ENCODE results near the gene LAMB3. TPM values are rescaled to one million over a fixed set of nuclear protein-coding genes. Genes with fewer than 3 reads are reported as not detected.

The LAMB3 gene
- total and polyA plus RNA-seq, 12 donors: 8.2 to 117 (median 34.7) TPM

DNA sequence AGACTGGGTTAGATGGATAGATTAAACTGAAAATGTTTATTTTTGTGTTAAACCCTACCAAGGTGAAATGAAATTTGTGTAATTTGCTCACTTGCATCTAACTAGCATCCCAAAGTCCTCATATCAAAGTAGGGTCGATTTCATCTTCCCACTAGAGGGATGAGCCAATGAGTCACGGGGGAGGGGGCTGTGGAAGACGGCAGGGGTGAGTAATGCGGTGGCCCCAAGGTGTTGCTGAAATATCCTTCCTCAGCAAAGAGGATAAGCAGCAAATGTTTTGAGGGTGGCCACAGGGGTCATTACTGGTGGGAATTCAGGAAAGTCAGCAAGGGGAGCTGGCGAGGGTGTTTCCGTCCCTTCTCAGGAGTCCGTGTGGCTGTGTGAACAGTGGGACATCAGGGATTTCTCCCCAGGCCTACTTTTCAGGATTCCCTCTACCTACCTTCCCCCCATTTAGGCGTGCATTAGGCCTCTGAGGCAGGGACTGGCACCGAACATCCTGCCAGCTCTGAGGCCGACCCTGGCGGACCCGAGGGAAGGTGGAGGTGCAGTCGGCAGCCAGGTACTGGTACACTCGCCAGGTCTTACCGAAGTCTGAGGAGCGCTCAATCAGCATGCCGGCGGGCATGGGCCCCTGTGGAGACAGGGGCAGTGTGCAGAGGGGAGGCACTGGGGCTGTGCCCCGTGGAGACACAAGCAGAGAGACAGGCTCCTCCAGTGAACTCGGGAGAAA is 18.1 kb downstream of the LAMB3 start:
- H3K27ac ChIP-seq: no peak overlapping the region
- no peak for DNase-seq
- H3K36me3 ChIP-seq (replicated peaks in 1 of 2): no peaks in the 10 kb centered on the region
- no peaks in the 10 kb centered on the region for H3K27me3 ChIP-seq
- WGBS, 4 donors: 76 to 88% (median 86%) methylated on average over 8 to 20 of the region's 20 CpGs
- intact Hi-C loops (cut with DNase I): loop anchor here (5.0 to 10.0 kb wide), 2 partner anchors 51 to 58 kb away; no protein-coding TSS in a partner anchor
- H3K4me3 ChIP-seq: no peak overlapping the region
- peaks cover 0 to 6% of the 10 kb centered on the region in 2 donors for H3K4me1 ChIP-seq (replicated peaks in 1 of 2)
- no peak for TF ChIP-seq POLR2A (IDR thresholded peaks at IDR 0.05)
- no peaks in the 10 kb centered on the region for H3K9me3 ChIP-seq (replicated peaks in 1 of 3)

DNA sequence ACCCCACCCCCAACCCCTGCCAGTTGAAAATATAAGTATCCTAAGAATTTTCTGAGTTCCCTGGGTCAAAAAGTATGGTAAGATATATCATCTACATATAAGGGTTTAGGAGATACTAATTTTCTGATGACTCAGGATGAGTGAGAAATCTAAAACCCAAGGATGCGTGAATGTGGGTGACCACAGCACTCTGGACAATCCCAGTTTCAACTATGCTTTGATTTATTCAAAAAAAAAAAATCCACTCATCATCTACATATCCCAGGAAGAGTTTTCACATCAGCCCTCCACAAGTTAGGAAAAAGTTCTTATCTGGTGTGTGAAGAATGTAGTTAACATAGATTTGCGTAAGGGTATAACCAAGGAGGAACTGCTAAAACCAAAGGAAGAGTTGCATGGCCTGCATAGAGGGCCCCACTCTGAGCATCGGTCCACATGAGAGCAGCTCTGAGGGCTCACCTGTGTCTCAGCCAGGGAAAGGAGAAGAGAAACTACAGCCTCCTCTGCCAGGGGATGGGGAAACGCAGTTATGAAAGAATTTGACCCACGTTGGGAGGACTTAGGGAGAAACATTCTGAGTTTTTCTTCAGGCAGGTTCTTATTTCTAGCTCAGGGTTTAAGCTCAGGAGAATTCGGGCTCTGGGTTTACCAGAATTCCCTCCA is 18.8 kb downstream of the LAMB3 start:
- Histone ChIP-seq H3K36me3 (replicated peaks in 1 of 2) (no peaks in the 10 kb centered on the region), H3K27me3 (no peaks in the 10 kb centered on the region), H3K4me3 (no peak overlapping the region), H3K27ac (no peak overlapping the region), H3K4me1 (replicated peaks in 1 of 2) (peaks cover 0 to 6% of the 10 kb centered on the region in 2 donors), H3K9me3 (replicated peaks in 1 of 3) (no peaks in the 10 kb centered on the region)
- 87 to 95% (median 92%) methylated on average over 6 of the region's 6 CpGs for WGBS, 4 donors
- intact Hi-C loops (cut with DNase I): loop anchor here (5.0 to 10.0 kb wide), 2 partner anchors 51 to 59 kb away; no protein-coding TSS in a partner anchor
- DNase-seq: no peak
- no peak for TF ChIP-seq POLR2A (IDR thresholded peaks at IDR 0.05)
- TF ChIP-seq, protein P1, sequence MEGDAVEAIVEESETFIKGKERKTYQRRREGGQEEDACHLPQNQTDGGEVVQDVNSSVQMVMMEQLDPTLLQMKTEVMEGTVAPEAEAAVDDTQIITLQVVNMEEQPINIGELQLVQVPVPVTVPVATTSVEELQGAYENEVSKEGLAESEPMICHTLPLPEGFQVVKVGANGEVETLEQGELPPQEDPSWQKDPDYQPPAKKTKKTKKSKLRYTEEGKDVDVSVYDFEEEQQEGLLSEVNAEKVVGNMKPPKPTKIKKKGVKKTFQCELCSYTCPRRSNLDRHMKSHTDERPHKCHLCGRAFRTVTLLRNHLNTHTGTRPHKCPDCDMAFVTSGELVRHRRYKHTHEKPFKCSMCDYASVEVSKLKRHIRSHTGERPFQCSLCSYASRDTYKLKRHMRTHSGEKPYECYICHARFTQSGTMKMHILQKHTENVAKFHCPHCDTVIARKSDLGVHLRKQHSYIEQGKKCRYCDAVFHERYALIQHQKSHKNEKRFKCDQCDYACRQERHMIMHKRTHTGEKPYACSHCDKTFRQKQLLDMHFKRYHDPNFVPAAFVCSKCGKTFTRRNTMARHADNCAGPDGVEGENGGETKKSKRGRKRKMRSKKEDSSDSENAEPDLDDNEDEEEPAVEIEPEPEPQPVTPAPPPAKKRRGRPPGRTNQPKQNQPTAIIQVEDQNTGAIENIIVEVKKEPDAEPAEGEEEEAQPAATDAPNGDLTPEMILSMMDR (IDR thresholded peaks at IDR 0.05): no peak

DNA sequence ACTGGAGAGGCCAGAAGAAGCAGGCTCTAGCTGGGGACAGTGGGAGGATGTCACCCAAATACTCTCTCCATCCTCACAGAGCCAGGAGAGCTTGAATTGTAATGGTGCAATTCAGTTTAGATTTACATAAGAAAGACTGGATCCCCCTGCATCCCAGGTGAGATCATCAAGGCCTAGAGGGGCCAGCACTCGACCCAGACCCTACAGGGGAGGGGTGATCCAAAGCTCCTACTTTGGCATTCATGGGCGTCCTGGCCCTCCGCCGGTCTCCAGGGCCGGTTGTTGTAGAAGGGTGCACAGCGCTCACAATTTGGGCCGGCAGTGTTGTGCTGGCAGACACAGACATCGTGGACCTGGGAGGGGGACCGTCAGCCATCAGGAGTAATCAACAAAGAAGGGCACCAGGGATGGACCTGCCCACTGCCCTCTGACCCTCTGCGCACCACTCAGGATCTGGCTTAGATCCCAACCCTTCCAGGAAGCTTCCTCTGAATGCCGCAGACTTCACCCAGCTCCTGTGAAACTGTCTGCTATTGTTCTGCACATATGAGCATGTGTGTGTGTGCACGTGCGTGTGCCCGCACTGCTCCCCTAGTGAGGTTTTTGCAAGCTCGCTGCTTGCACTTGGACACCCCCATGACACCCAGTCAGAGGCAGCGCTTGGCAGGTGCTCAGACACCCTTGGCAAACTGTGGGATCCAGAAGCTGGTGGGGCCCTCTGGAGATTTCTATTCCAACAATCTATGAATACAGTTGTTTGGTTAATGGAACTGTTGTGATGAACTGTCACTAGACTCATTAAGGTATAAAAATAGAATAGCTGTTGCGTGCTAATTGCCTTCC is 21.6 kb downstream of the LAMB3 start:
- Histone ChIP-seq H3K4me3 (no peak overlapping the region), H3K27me3 (no peaks in the 10 kb centered on the region), H3K36me3 (replicated peaks in 1 of 2) (no peaks in the 10 kb centered on the region), H3K4me1 (replicated peaks in 1 of 2) (peaks cover 0 to 10% of the 10 kb centered on the region in 2 donors), H3K27ac (no peak overlapping the region), H3K9me3 (replicated peaks in 1 of 3) (no peaks in the 10 kb centered on the region)
- 73 to 79% (median 78%) methylated on average over 11 to 17 of the region's 17 CpGs for WGBS, 4 donors
- intact Hi-C loops (cut with DNase I): loop anchor here (5.0 to 10.0 kb wide), 2 partner anchors 54 to 62 kb away; no protein-coding TSS in a partner anchor
- TF ChIP-seq, protein P1 (IDR thresholded peaks at IDR 0.05): no peak
- TF ChIP-seq POLR2A (IDR thresholded peaks at IDR 0.05): no peak
- DNase-seq: no peak

DNA sequence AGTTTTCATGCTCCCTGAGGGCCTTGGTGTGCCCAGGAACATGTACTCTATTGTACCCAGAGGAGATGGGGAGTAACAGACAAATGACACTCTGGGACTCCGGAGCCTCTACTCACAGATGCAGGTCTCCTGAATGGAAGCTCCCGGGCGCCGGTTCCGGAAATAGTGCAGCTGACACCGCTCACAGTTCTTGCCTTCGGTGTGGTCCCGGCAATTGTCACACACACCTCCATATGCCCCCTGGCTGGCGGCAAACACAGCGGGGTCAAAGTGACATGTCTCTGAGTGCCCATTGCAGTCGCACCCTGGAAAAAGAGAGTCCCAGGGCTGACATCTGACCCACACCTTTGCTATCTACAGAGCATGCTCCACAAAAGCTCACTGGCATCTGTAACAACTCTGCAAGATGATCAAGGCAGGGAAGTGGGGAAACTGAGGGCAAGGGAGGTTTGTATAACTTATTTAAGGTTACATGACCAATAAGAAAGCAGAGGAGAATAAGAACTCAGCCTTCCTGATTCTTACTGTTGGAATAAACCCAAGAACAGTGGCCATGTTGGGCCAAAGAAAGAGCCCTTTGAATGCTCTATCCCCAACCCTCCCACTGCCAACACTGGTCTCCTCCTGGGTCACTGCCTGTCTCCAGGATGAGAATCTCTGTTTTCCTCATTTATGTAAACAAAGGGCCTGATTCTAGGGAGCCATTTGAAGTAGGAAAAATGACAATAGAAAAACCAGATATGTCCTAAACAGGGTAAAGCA is 22.4 kb downstream of the LAMB3 start:
- WGBS, 4 donors: 92 to 100% (median 95%) methylated on average over 10 to 11 of the region's 11 CpGs
- Histone ChIP-seq H3K4me1 (replicated peaks in 1 of 2) (peaks cover 0 to 17% of the 10 kb centered on the region in 2 donors), H3K36me3 (replicated peaks in 1 of 2) (no peaks in the 10 kb centered on the region), H3K4me3 (no peak overlapping the region), H3K9me3 (replicated peaks in 1 of 3) (no peaks in the 10 kb centered on the region), H3K27ac (no peak overlapping the region), H3K27me3 (no peaks in the 10 kb centered on the region)
- intact Hi-C loops (cut with DNase I): loop anchor here (2.0 to 10.0 kb wide), 5 partner anchors 53 to 115 kb away; no protein-coding TSS in a partner anchor
- DNase-seq: no peak
- TF ChIP-seq, protein P1 (IDR thresholded peaks at IDR 0.05): no peak
- TF ChIP-seq POLR2A (IDR thresholded peaks at IDR 0.05): no peak

Measured in adrenal gland (tissue), 12 donors.